Stimulated activated CD4-positive, alpha-beta T cell treated with anti-CD3 and anti-CD28 coated beads, Interleukin-15, amount 100 ng/mL, for 24 hours (primary cell): ENCODE results near the gene RAB4B.
"Not testable (repeated sequence)": the region's sequence is repeated elsewhere in the genome, so short reads cannot be mapped to it uniquely, and the experiment has no call there.

Experiments used
- DNase-seq: peaks from one replicate; pipeline ENCODE4 v3.0.0-alpha.2; 2020

The RAB4B gene

GRCh38 chr19:40777937-40778705, at the start of gene RAB4B:
TSS of gene RAB4B (plus strand) at chr19:40778247. CDS start at chr19:40778376, 129 bp downstream.
- peak; percentile 100 for DNase-seq

GRCh38 chr19:40730065-40730464, 48.0 kb upstream of the RAB4B start:
- DNase-seq = not testable (repeated sequence)

GRCh38 chr19:40732304-40732703, 45.7 kb upstream of the RAB4B start:
- DNase-seq = not testable (repeated sequence)

GRCh38 chr19:40733149-40733548, 44.9 kb upstream of the RAB4B start:
- DNase-seq = no peak

- no peak for DNase-seq
Measured at GRCh38 chr19:40735013-40735771, 42.9 kb upstream of the RAB4B start.

GRCh38 chr19:40736661-40737060, 41.4 kb upstream of the RAB4B start:
- no peak for DNase-seq

- DNase-seq = no peak
Measured at GRCh38 chr19:40737102-40737644, 40.9 kb upstream of the RAB4B start.

- no peak for DNase-seq
Measured at GRCh38 chr19:40739030-40739839, 38.8 kb upstream of the RAB4B start.

- DNase-seq = no peak
Measured at GRCh38 chr19:40739871-40740703, 38.0 kb upstream of the RAB4B start.

GRCh38 chr19:40740747-40741146, 37.3 kb upstream of the RAB4B start:
- DNase-seq = no peak

- no peak for DNase-seq
Measured at GRCh38 chr19:40741527-40742390, 36.3 kb upstream of the RAB4B start.

- no peak for DNase-seq
Measured at GRCh38 chr19:40742477-40742876, 35.6 kb upstream of the RAB4B start.

- DNase-seq = no peak
Measured at GRCh38 chr19:40742886-40743285, 35.2 kb upstream of the RAB4B start.

- no peak for DNase-seq
Measured at GRCh38 chr19:40743926-40744325, 34.1 kb upstream of the RAB4B start.

GRCh38 chr19:40744554-40745401, 33.3 kb upstream of the RAB4B start:
- peak; percentile 40 for DNase-seq

GRCh38 chr19:40745402-40745780, 32.7 kb upstream of the RAB4B start:
- no peak for DNase-seq

GRCh38 chr19:40747536-40747935, 30.5 kb upstream of the RAB4B start:
- no peak for DNase-seq

- peak; percentile 99 for DNase-seq
Measured at GRCh38 chr19:40750058-40750873, 27.8 kb upstream of the RAB4B start, which contains the start of gene ACTMAP. TSS of gene ACTMAP (minus strand) at chr19:40750477. CDS start at chr19:40749803, 674 bp downstream.
